ENCODE results near the gene CUBN.

- TF ChIP-seq, protein P1, sequence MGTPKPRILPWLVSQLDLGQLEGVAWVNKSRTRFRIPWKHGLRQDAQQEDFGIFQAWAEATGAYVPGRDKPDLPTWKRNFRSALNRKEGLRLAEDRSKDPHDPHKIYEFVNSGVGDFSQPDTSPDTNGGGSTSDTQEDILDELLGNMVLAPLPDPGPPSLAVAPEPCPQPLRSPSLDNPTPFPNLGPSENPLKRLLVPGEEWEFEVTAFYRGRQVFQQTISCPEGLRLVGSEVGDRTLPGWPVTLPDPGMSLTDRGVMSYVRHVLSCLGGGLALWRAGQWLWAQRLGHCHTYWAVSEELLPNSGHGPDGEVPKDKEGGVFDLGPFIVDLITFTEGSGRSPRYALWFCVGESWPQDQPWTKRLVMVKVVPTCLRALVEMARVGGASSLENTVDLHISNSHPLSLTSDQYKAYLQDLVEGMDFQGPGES (IDR thresholded peaks at IDR 0.05): no peak
- TF ChIP-seq EZH2 (IDR thresholded peaks at IDR 0.05; ENCODE audit: borderline replicate concordance, control insufficient read depth, low read depth, low read length) (no peak), ZNF207 (IDR thresholded peaks at IDR 0.05; ENCODE audit: borderline replicate concordance) (no peak), MYC (IDR thresholded peaks at IDR 0.05; ENCODE audit: insufficient read depth, insufficient read length, insufficient replicate concordance, low read length, severe bottlenecking) (no peak), CREB1 (IDR thresholded peaks at IDR 0.05; ENCODE audit: low read depth) (no peak), E4F1 (IDR thresholded peaks at IDR 0.05; ENCODE audit: borderline replicate concordance, partially characterized antibody) (no peak), RELA (IDR thresholded peaks at IDR 0.05; ENCODE audit: borderline replicate concordance, partially characterized antibody) (no peak), ZNF274 (IDR thresholded peaks at IDR 0.05; ENCODE audit: insufficient read depth, insufficient read length) (no peak)
- TF ChIP-seq, protein P2, sequence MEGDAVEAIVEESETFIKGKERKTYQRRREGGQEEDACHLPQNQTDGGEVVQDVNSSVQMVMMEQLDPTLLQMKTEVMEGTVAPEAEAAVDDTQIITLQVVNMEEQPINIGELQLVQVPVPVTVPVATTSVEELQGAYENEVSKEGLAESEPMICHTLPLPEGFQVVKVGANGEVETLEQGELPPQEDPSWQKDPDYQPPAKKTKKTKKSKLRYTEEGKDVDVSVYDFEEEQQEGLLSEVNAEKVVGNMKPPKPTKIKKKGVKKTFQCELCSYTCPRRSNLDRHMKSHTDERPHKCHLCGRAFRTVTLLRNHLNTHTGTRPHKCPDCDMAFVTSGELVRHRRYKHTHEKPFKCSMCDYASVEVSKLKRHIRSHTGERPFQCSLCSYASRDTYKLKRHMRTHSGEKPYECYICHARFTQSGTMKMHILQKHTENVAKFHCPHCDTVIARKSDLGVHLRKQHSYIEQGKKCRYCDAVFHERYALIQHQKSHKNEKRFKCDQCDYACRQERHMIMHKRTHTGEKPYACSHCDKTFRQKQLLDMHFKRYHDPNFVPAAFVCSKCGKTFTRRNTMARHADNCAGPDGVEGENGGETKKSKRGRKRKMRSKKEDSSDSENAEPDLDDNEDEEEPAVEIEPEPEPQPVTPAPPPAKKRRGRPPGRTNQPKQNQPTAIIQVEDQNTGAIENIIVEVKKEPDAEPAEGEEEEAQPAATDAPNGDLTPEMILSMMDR (IDR thresholded peaks at IDR 0.05 in 2 of 3, conservative IDR thresholded peaks at IDR 0.05 in 1 of 3; ENCODE audit: control insufficient read depth in 2 of 3, extremely low read depth in 1 of 3, insufficient read depth in 1 of 3, low read depth in 3 of 3, low read length in 3 of 3): no peak
Observed at GRCh38 chr10:16822726-16823360, 306.8 kb downstream of the CUBN start.

All from GM12878 (cell line).